GM12878 (cell line): ENCODE results near the gene TMEM175. TPM values are rescaled to one million over a fixed set of nuclear protein-coding genes. Genes with fewer than 3 reads are reported as not detected.

Experiments
- ATAC-seq: fragments of 200-7000 bp; cut with Tn5 transposase; 3 replicates; pipeline ENCODE4 v1.9.1; 2020; ENCODE audit warnings: mild to moderate bottlenecking, moderate library complexity
- BruUV-seq: library from RNA; stranded (reverse); fragments of 400-500 nt; replicated peaks from 2 replicates; lab custom pipeline; 2021; lab: Mats Ljungman, UMichigan
- CTCF ChIA-PET: fragments of 300-600 bp; sonication (Branson Sonifier 250); formaldehyde crosslinking; extraction: SDS; loops from one replicate; lab custom pipeline; 2021; ENCODE audit warnings: inconsistent platforms; lab: Yijun Ruan, JAX
- POLR2A ChIA-PET: fragments of 350-600 bp; formaldehyde crosslinking; extraction: SDS; loops from one replicate; lab custom pipeline; 2021; ENCODE audit warnings: inconsistent platforms; lab: Charles Lee
- RAD21 ChIA-PET: fragments of 300-600 bp; sonication (Branson Sonifier 250); formaldehyde crosslinking; loops from one replicate; lab custom pipeline; 2023; ENCODE audit warnings: antibody characterized with exemption; ENCODE audit not compliant: unreplicated experiment; lab: Charles Lee
- SMC1A ChIA-PET: fragments of 300-600 bp; sonication (Branson Sonifier 250); formaldehyde crosslinking; loops from one replicate; lab custom pipeline; 2023; ENCODE audit not compliant: unreplicated experiment, uncharacterized antibody; lab: Charles Lee
- DNase-seq: peaks from one replicate; pipeline ENCODE4 v3.0.0-alpha.2; 2011; ENCODE audit warnings: low read depth, low spot score
- FAIRE-seq: peaks from 3 replicates; lab custom pipeline; 2011; peaks lifted over from hg19 to GRCh38; lab: Jason Lieb, UNC
- H2AFZ ChIP-seq: 2 replicates; pipeline ENCODE4 v1.6.0; 2011; ENCODE audit warnings: low read depth, low read length, control low read depth; ENCODE audit not compliant: control insufficient read depth
- H3K27ac ChIP-seq: 2 replicates; pipeline ENCODE4 v1.5.1; 2011; ENCODE audit warnings: control low read depth; ENCODE audit not compliant: control insufficient read depth, insufficient read depth
- H3K27me3 ChIP-seq, 2 experiments: replicated peaks in 1 of 2; 2 replicates each; pipeline versions ENCODE4 v1.6.0 to v1.6.1; 2011; ENCODE audit warnings: low read length in 1 of 2; ENCODE audit not compliant: control insufficient read depth in 2 of 2, insufficient read depth in 2 of 2
- H3K36me3 ChIP-seq, 2 experiments: 2 replicates each; pipeline ENCODE4 v1.5.1; 2011; ENCODE audit warnings: low read length in 1 of 2; ENCODE audit not compliant: control insufficient read depth in 2 of 2, insufficient read depth in 2 of 2
- H3K4me1 ChIP-seq: 2 replicates; pipeline ENCODE4 v1.6.1; 2011; ENCODE audit warnings: mild to moderate bottlenecking, low read length, moderate library complexity, mixed read lengths; ENCODE audit not compliant: control insufficient read depth, insufficient read depth
- H3K4me2 ChIP-seq: 2 replicates; pipeline ENCODE4 v1.6.0; 2011; ENCODE audit warnings: control low read depth; ENCODE audit not compliant: control insufficient read depth, insufficient read depth
- H3K4me3 ChIP-seq: fragments of 200-600 bp; sonication (generic); 2 replicates; pipeline ENCODE4 v1.5.1; 2016
- H3K79me2 ChIP-seq: 2 replicates; pipeline ENCODE4 v1.6.0; 2011; ENCODE audit warnings: low read length; ENCODE audit not compliant: control insufficient read depth, insufficient read depth
- H3K9ac ChIP-seq: 2 replicates; pipeline ENCODE4 v1.8.0; 2011; ENCODE audit warnings: low read length, control low read depth, mixed read lengths; ENCODE audit not compliant: control insufficient read depth, insufficient read depth
- H3K9me3 ChIP-seq: replicated peaks from 3 replicates; pipeline ENCODE4 v1.5.1; 2011; ENCODE audit warnings: mild to moderate bottlenecking, low read length; ENCODE audit not compliant: control insufficient read depth, insufficient read depth
- H4K20me1 ChIP-seq: 2 replicates; pipeline ENCODE4 v1.6.0; 2011; ENCODE audit not compliant: control insufficient read depth, insufficient read depth
- BCL3 ChIP-seq: IDR thresholded peaks from 2 replicates; pipeline ENCODE4 v1.6.1; 2011; ENCODE audit warnings: borderline replicate concordance, low read depth, mild to moderate bottlenecking, moderate library complexity, low read length; ENCODE audit not compliant: insufficient read depth, poor library complexity, severe bottlenecking
- CHD1 ChIP-seq: IDR thresholded peaks from 2 replicates; pipeline ENCODE4 v1.6.1; 2012; ENCODE audit warnings: low read depth, low read length, improper control_type of control experiment
- EP300 ChIP-seq, 2 experiments: fragments of 150-350 bp in 1 of 2; IDR thresholded peaks; 2 replicates each; pipeline ENCODE4 v1.6.1; 2011 to 2012; ENCODE audit warnings: low read depth in 2 of 2, low read length in 2 of 2, borderline replicate concordance in 1 of 2, improper control_type of control experiment in 1 of 2, inconsistent platforms in 1 of 2; ENCODE audit not compliant: control insufficient read depth in 1 of 2
- FOXK2 ChIP-seq: fragments of 450-650 bp; IDR thresholded peaks from 2 replicates; pipeline ENCODE4 v1.6.1; 2017; ENCODE audit warnings: mild to moderate bottlenecking, moderate library complexity
- HDAC6 ChIP-seq: fragments of 200-600 bp; sonication (generic); IDR thresholded peaks from one replicate; pipeline ENCODE4 v1.8.0; 2017; ENCODE audit warnings: antibody characterized with exemption; ENCODE audit not compliant: unreplicated experiment
- MEF2B ChIP-seq: fragments of 450-650 bp; IDR thresholded peaks from 2 replicates; pipeline ENCODE4 v1.6.1; 2018; ENCODE audit warnings: mild to moderate bottlenecking, moderate library complexity; ENCODE audit not compliant: partially characterized antibody, poor library complexity, severe bottlenecking
- MYC ChIP-seq: IDR thresholded peaks from 2 replicates; pipeline ENCODE4 v1.6.1; 2011; ENCODE audit warnings: mild to moderate bottlenecking, low read length, moderate library complexity, inconsistent platforms; ENCODE audit not compliant: insufficient read depth, insufficient replicate concordance, insufficient read length, severe bottlenecking
- PML ChIP-seq: IDR thresholded peaks from 2 replicates; pipeline ENCODE4 v1.6.1; 2012; ENCODE audit warnings: low read length, inconsistent platforms
- RELB ChIP-seq: fragments of 450-650 bp; IDR thresholded peaks from 2 replicates; pipeline ENCODE4 v1.6.1; 2017; ENCODE audit warnings: low read depth, mild to moderate bottlenecking, moderate library complexity
- SIX5 ChIP-seq: IDR thresholded peaks from 2 replicates; pipeline ENCODE4 v1.6.1; 2011; ENCODE audit warnings: mild to moderate bottlenecking, low read depth, low read length, moderate library complexity; ENCODE audit not compliant: severe bottlenecking
- SMAD1 ChIP-seq: fragments of 450-650 bp; IDR thresholded peaks from 2 replicates; pipeline ENCODE4 v1.6.1; 2018; ENCODE audit warnings: mild to moderate bottlenecking, low read depth; ENCODE audit not compliant: partially characterized antibody
- STAT1 ChIP-seq: fragments of 450-650 bp; conservative IDR thresholded peaks from 2 replicates; pipeline ENCODE4 v1.6.1; 2014; ENCODE audit warnings: antibody characterized with exemption, mild to moderate bottlenecking
- TCF12 ChIP-seq: IDR thresholded peaks from 2 replicates; pipeline ENCODE4 v1.6.1; 2011; ENCODE audit warnings: low read depth, mild to moderate bottlenecking, low read length
- TCF7 ChIP-seq: IDR thresholded peaks from 2 replicates; pipeline ENCODE4 v1.6.1; 2014; ENCODE audit warnings: antibody characterized with exemption, borderline replicate concordance
- WGBS: methylation state at CpG from one replicate; pipeline ENCODE4 v1.1.6; 2016; ENCODE audit warnings: low lambda C conversion rate; ENCODE audit not compliant: insufficient replicate concordance, insufficient coverage; ENCODE audit errors: missing lambda C conversion rate; 5-methylcytosine and 5-hydroxymethylcytosine counted together
- in situ Hi-C: fragments of 300-500 bp; cut with MboI; formaldehyde crosslinking; loops from 9 replicates; pipeline ENCODE4 v1.14.3; 2018; ENCODE audit warnings: mixed read lengths
- intact Hi-C: fragments of 100-400 bp; cut with micrococcal nuclease; formaldehyde crosslinking; loops from one replicate; pipeline ENCODE4 v1.14.2; 2022; ENCODE audit not compliant: unreplicated experiment
- polyA plus RNA-seq, 11 experiments: library from polyadenylated mRNA; depleted of rRNA in 4 of 11; unstranded in 6 of 11; stranded (reverse) in 5 of 11; fragments of >200 nt; fragmentation: Nextera tagmentation in 4 of 11; fragmentation: Illumina TruSeq in 1 of 11; extraction: Ambion mirVana in 4 of 11; extraction: Trizol in 1 of 11; gene quantifications; 1 replicate in 1 of 11; 2 replicates in 10 of 11; pipeline versions ENCODE4 v1.2.1 to v1.2.3, GENCODE V29; 2011 to 2016; ENCODE audit warnings: inconsistent platforms in 2 of 11, missing spikeins in 2 of 11, low read depth in 1 of 11
- total RNA-seq, 4 experiments: library from RNA; depleted of rRNA in 3 of 4; stranded (reverse); fragments of >200 nt in 3 of 4; fragmentation: Illumina TruSeq in 1 of 4; extraction: Trizol in 1 of 4; gene quantifications; 2 replicates each; pipeline versions ENCODE4 v1.2.1 to v1.2.3, GENCODE V29; 2013 to 2021

Gene TMEM175
- total and polyA plus RNA-seq, 10 of the 15 experiments (the other 5 are each of a cell fraction or from before 2014, with no cell fraction given), result 0.11 to 39.5 (median 22.3) TPM

- WGBS, result 67% methylated on average over 15 of the region's 15 CpGs
- no peak overlapping the region for H3K4me3 ChIP-seq
- H3K36me3 ChIP-seq, result no peaks in the 10 kb centered on the region
- no peak overlapping the region for H3K4me2 ChIP-seq
- ChIA-PET CTCF (no interaction called here), RAD21 (no interaction called here), POLR2A (no interaction called here), SMC1A (no interaction called here)
- H3K27me3 ChIP-seq, result no peaks in the 10 kb centered on the region
- no peaks in the 10 kb centered on the region for H4K20me1 ChIP-seq
- ATAC-seq (no peak), FAIRE-seq (no peak), DNase-seq (no peak)
- H3K9me3 ChIP-seq, result no peaks in the 10 kb centered on the region
- no peaks in the 10 kb centered on the region for H3K79me2 ChIP-seq
- peaks cover 8% of the 10 kb centered on the region; the same call in 1 of the 2 replicates for H3K4me1 ChIP-seq
- no peak overlapping the region for H3K27ac ChIP-seq
- no TSS peak for BruUV-seq
- no peak for TF ChIP-seq TCF12
- TF ChIP-seq FOXK2, result no peak
- TF ChIP-seq SMAD1, result no peak
- no peak for TF ChIP-seq MEF2B
- TF ChIP-seq BCL3, result no peak
- TF ChIP-seq MYC, result no peak
- no peak for TF ChIP-seq EP300 (IDR thresholded peaks at IDR 0.05; ENCODE audit: borderline replicate concordance in 1 of 2, control insufficient read depth in 1 of 2, low read depth in 2 of 2, low read length in 2 of 2)
- no peak for TF ChIP-seq RELB
- TF ChIP-seq STAT1, result no peak
- TF ChIP-seq CHD1, result no peak
- no peak for TF ChIP-seq PML
- no peak for TF ChIP-seq HDAC6
- no peak for TF ChIP-seq TCF7
- TF ChIP-seq SIX5, result no peak
- H2AFZ ChIP-seq, result no peak overlapping the region
- no peak overlapping the region for H3K9ac ChIP-seq
- in situ Hi-C loops (no loop called here), intact Hi-C loops (loop anchor here (10.0 kb wide), 1 partner anchor 88 kb away; no protein-coding TSS in a partner anchor)
Observed at GRCh38 chr4:982814-983213, 50.6 kb downstream of the TMEM175 start.
